K562 (cell line): ENCODE results near the gene AGPAT4. TPM values are rescaled to one million over a fixed set of nuclear protein-coding genes. Genes with fewer than 3 reads are reported as not detected.
A peak's percentile ranks its signal among the peaks of the same experiment; 100 is the strongest.

Source experiments
- ATAC-seq: fragments of 200-7000 bp; cut with Tn5 transposase; 3 replicates; pipeline ENCODE4 v1.9.1; 2020; ENCODE audit warnings: moderate library complexity
- BruUV-seq: library from RNA; stranded (reverse); fragments of 400-500 nt; replicated peaks from 2 replicates; lab custom pipeline; 2021; lab: Mats Ljungman, UMichigan
- CTCF ChIA-PET: fragments of 300-600 bp; formaldehyde crosslinking; extraction: SDS; loops from one replicate; lab custom pipeline; 2021; ENCODE audit warnings: low intra/inter-chr PET ratio; lab: Yijun Ruan, JAX
- POLR2A ChIA-PET: fragments of 300-600, 350-650 bp; sonication (Branson Sonifier 250); formaldehyde crosslinking; extraction: SDS; loops from one replicate; lab custom pipeline; 2021; ENCODE audit warnings: antibody characterized with exemption, inconsistent platforms; lab: Yijun Ruan, JAX
- DNase-seq, 4 experiments: peaks; one replicate each; pipeline versions ENCODE4 v3.0.0 to v3.0.0-alpha.2; 2011 to 2018; ENCODE audit warnings: low spot score in 3 of 4, mixed read lengths in 3 of 4; ENCODE audit errors: extremely low read depth in 1 of 4
- FAIRE-seq: peaks from 2 replicates; lab custom pipeline; 2011; peaks lifted over from hg19 to GRCh38; lab: Jason Lieb, UNC
- H2AFZ ChIP-seq: 2 replicates; pipeline ENCODE4 v1.6.0; 2011; ENCODE audit warnings: low read depth, low read length, control low read depth, inconsistent platforms
- H3K27ac ChIP-seq: fragments of 200-600 bp; 3 replicates; pipeline ENCODE4 v1.8.0; 2011; ENCODE audit warnings: low read depth, mild to moderate bottlenecking, control low read depth, inconsistent platforms, low read length, moderate library complexity, mixed read lengths; ENCODE audit errors: extremely low read depth
- H3K27me3 ChIP-seq, 2 experiments: fragments of 300-600 bp in 1 of 2; 2 replicates in 1 of 2; 3 replicates in 1 of 2; pipeline versions ENCODE4 v1.6.0 to v1.8.0; 2011; ENCODE audit warnings: inconsistent platforms in 2 of 2, low read length in 2 of 2, mild to moderate bottlenecking in 1 of 2, mixed read lengths in 1 of 2, moderate library complexity in 1 of 2; ENCODE audit not compliant: control insufficient read depth in 2 of 2, insufficient read depth in 2 of 2
- H3K36me3 ChIP-seq: fragments of 300-600 bp; 3 replicates; pipeline ENCODE4 v1.8.0; 2011; ENCODE audit warnings: mild to moderate bottlenecking, low read length, inconsistent platforms; ENCODE audit not compliant: control insufficient read depth, insufficient read depth
- H3K4me1 ChIP-seq, 2 experiments: fragments of 200-600 bp in 1 of 2; replicated peaks in 1 of 2; 2 replicates in 1 of 2; 3 replicates in 1 of 2; pipeline versions ENCODE4 v1.5.1 to v1.8.0; 2011; ENCODE audit warnings: inconsistent platforms in 2 of 2, low read length in 2 of 2, mild to moderate bottlenecking in 1 of 2, mixed read lengths in 1 of 2, moderate library complexity in 1 of 2; ENCODE audit not compliant: control insufficient read depth in 2 of 2, insufficient read depth in 2 of 2
- H3K4me2 ChIP-seq: 2 replicates; pipeline ENCODE4 v1.6.1; 2011; ENCODE audit warnings: low read length, control low read depth, inconsistent platforms, mixed read lengths; ENCODE audit not compliant: insufficient read depth
- H3K4me3 ChIP-seq: fragments of 200-600 bp; sonication (generic), shearing (Covaris generic); 2 replicates; pipeline ENCODE4 v1.5.1; 2016; ENCODE audit warnings: control low read depth, inconsistent platforms
- H3K79me2 ChIP-seq: fragments of 200-600 bp; 3 replicates; pipeline ENCODE4 v1.8.0; 2011; ENCODE audit warnings: low read length, inconsistent platforms; ENCODE audit not compliant: control insufficient read depth, insufficient read depth
- H3K9ac ChIP-seq, 2 experiments: 2 replicates each; pipeline versions ENCODE4 v1.6.0 to v1.6.1; 2011; ENCODE audit warnings: low read depth in 2 of 2, low read length in 2 of 2, control low read depth in 1 of 2, inconsistent platforms in 1 of 2, mild to moderate bottlenecking in 1 of 2, mixed read lengths in 1 of 2; ENCODE audit not compliant: insufficient read depth in 1 of 2
- H3K9me1 ChIP-seq: one replicate; pipeline ENCODE4 v1.6.0; 2011; ENCODE audit warnings: inconsistent platforms, mild to moderate bottlenecking, low read length, moderate library complexity; ENCODE audit not compliant: control insufficient read depth, insufficient read depth
- H3K9me3 ChIP-seq: replicated peaks from 2 replicates; pipeline ENCODE4 v1.5.1; 2011; ENCODE audit warnings: low read depth, low read length, inconsistent platforms; ENCODE audit not compliant: control insufficient read depth, insufficient read depth
- H4K20me1 ChIP-seq: replicated peaks from 2 replicates; pipeline ENCODE4 v1.6.1; 2011; ENCODE audit warnings: low read length, inconsistent platforms, mixed read lengths; ENCODE audit not compliant: control insufficient read depth, insufficient read depth
- ASH1L ChIP-seq: fragments of 450-650 bp; IDR thresholded peaks from 2 replicates; pipeline ENCODE4 v1.6.1; 2018; ENCODE audit warnings: borderline replicate concordance, mild to moderate bottlenecking, low read depth; ENCODE audit not compliant: partially characterized antibody
- CHAMP1 ChIP-seq: fragments of 450-650 bp; IDR thresholded peaks from 2 replicates; pipeline ENCODE4 v1.6.1; 2016; ENCODE audit warnings: mild to moderate bottlenecking
- FOXK2 ChIP-seq, 2 experiments: fragments of 450-650 bp; IDR thresholded peaks in 1 of 2; conservative IDR thresholded peaks in 1 of 2; 2 replicates each; pipeline ENCODE4 v1.6.1; 2016; ENCODE audit warnings: low read depth in 2 of 2, mild to moderate bottlenecking in 1 of 2
- HDAC1 ChIP-seq, 2 experiments: fragments of 450-650 bp; IDR thresholded peaks; 2 replicates each; pipeline ENCODE4 v1.6.1; 2016 to 2017; ENCODE audit warnings: inconsistent platforms in 1 of 2, mild to moderate bottlenecking in 1 of 2, moderate library complexity in 1 of 2
- HMGN3 ChIP-seq: IDR thresholded peaks from 2 replicates; pipeline ENCODE4 v1.6.1; 2011; ENCODE audit warnings: borderline replicate concordance, low read depth, mild to moderate bottlenecking, mixed read lengths, low read length; ENCODE audit not compliant: insufficient read length; ENCODE audit errors: extremely low read depth
- NFIC ChIP-seq: fragments of 450-650 bp; IDR thresholded peaks from 2 replicates; pipeline ENCODE4 v1.6.1; 2017; ENCODE audit warnings: mild to moderate bottlenecking, inconsistent platforms
- SIN3B ChIP-seq: fragments of 450-650 bp; IDR thresholded peaks from 2 replicates; pipeline ENCODE4 v1.6.1; 2017; ENCODE audit warnings: low read depth, mild to moderate bottlenecking, moderate library complexity
- TAF1 ChIP-seq: IDR thresholded peaks from 2 replicates; pipeline ENCODE4 v1.6.1; 2011; ENCODE audit warnings: mild to moderate bottlenecking, low read length, moderate library complexity; ENCODE audit not compliant: insufficient read depth, control insufficient read depth, severe bottlenecking; ENCODE audit errors: extremely low read depth
- ZNF398 ChIP-seq: fragments of 250-450 bp; sonication (Bioruptor Pico); IDR thresholded peaks from 2 replicates; pipeline ENCODE4 v1.8.0; 2021; ENCODE audit warnings: moderate library complexity, mild to moderate bottlenecking, inconsistent platforms
- ZNF436 ChIP-seq: fragments of 250-450, 450-650 bp; sonication (Bioruptor Pico); formaldehyde crosslinking; IDR thresholded peaks from 2 replicates; pipeline ENCODE4 v1.7.0; 2020; ENCODE audit warnings: mild to moderate bottlenecking
- WGBS: fragments of 100-300 bp; shearing (Covaris generic); methylation state at CpG from one replicate; pipeline ENCODE4 v1.1.6; 2016; ENCODE audit warnings: low coverage, mixed read lengths; ENCODE audit not compliant: insufficient coverage; ENCODE audit errors: missing lambda C conversion rate; 5-methylcytosine and 5-hydroxymethylcytosine counted together
- in situ Hi-C: fragments of 300-500 bp; cut with MboI; formaldehyde crosslinking; loops from 4 replicates; pipeline ENCODE4 v1.15.0; 2018; ENCODE audit warnings: inconsistent platforms, mixed read lengths
- intact Hi-C: fragments of 100-400 bp; cut with micrococcal nuclease; formaldehyde crosslinking; loops from 2 replicates; pipeline ENCODE4 v1.14.2; 2022
- polyA plus RNA-seq, 8 experiments: library from polyadenylated mRNA; depleted of rRNA in 4 of 8; stranded (reverse) in 5 of 8; unstranded in 3 of 8; fragments of >200 nt; fragmentation: Nextera tagmentation in 2 of 8; fragmentation: Illumina TruSeq in 1 of 8; extraction: Ambion mirVana in 2 of 8; extraction: Trizol in 1 of 8; gene quantifications; 2 replicates each; pipeline versions ENCODE4 v1.2.1 to v1.2.3, GENCODE V29; 2011 to 2014; ENCODE audit warnings: inconsistent platforms in 1 of 8, missing spikeins in 1 of 8
- total RNA-seq, 7 experiments: library from RNA; depleted of rRNA in 6 of 7; stranded (reverse); fragments of >200 nt in 6 of 7; fragmentation: Illumina TruSeq in 2 of 7; extraction: Trizol in 2 of 7; gene quantifications; 2 replicates each; pipeline versions ENCODE4 v1.2.1 to v1.2.3, GENCODE V29; 2011 to 2021; ENCODE audit warnings: low replicate concordance in 1 of 7
- TF ChIP-seq, protein P1 (sequence below): sonication (generic); IDR thresholded peaks from 2 replicates; pipeline ENCODE4 v1.6.1; 2016
- TF ChIP-seq, protein P2 (sequence below), 2 experiments: fragments of 450-650 bp; IDR thresholded peaks; 2 replicates each; pipeline ENCODE4 v1.6.1; 2016

AGPAT4 gene
- total and polyA plus RNA-seq, 9 of the 15 experiments (the other 6 are each of a cell fraction or from before 2014, with no cell fraction given) = 2.2 to 15.0 (median 5.7) TPM

- ChIA-PET CTCF (no interaction called here), POLR2A (interaction anchor here (0.5 to 1.6 kb wide), 4 partner anchors 8 to 406 kb away, joined by 3 to 7 read pairs (median 4); partner anchors contain the start of gene AGPAT4)
- H3K4me1 ChIP-seq = peaks cover 0 to 2% of the 10 kb centered on the region in 2 experiments; a peak in 1 of 5 replicates
- peak overlapping the region; percentile 93 for H3K4me2 ChIP-seq
- H3K9me3 ChIP-seq = no peaks in the 10 kb centered on the region
- WGBS = 12% methylated on average over 4 of the region's 6 CpGs
- H4K20me1 ChIP-seq = no peaks in the 10 kb centered on the region
- DNase-seq (peak in 1 of 4 experiments; percentile 47), FAIRE-seq (no peak), ATAC-seq (peak; percentile 84)
- H3K27me3 ChIP-seq = no peaks in the 10 kb centered on the region
- H3K79me2 ChIP-seq = peaks cover 27% of the 10 kb centered on the region; the same call in 2 of the 3 replicates
- BruUV-seq = no TSS peak
- no peaks in the 10 kb centered on the region for H3K9me1 ChIP-seq
- peak overlapping the region; percentile 77 for H3K27ac ChIP-seq
- H2AFZ ChIP-seq = peak overlapping the region; percentile 97
- H3K4me3 ChIP-seq = peak overlapping the region; percentile 56
- H3K36me3 ChIP-seq = peaks cover 13% of the 10 kb centered on the region; the same call in 2 of the 3 replicates
- intact Hi-C loops = loop anchor here (2.0 kb wide), 2 partner anchors 39 to 59 kb away; partner anchors contain the start of gene AGPAT4
- in situ Hi-C loops = no loop called here
- H3K9ac ChIP-seq = peak overlapping the region; percentile 88 to 91; a peak in 3 of 4 replicates
- peak; percentile 52 to 83; a peak in 3 of 4 replicates for TF ChIP-seq FOXK2 (conservative IDR thresholded peaks at IDR 0.05 in 1 of 2, IDR thresholded peaks at IDR 0.05 in 1 of 2; ENCODE audit: low read depth in 2 of 2)
- TF ChIP-seq HDAC1 (IDR thresholded peaks at IDR 0.05) = peak in 1 of 2 experiments; percentile 30; a peak in 1 of 4 replicates
- TF ChIP-seq, protein P1, sequence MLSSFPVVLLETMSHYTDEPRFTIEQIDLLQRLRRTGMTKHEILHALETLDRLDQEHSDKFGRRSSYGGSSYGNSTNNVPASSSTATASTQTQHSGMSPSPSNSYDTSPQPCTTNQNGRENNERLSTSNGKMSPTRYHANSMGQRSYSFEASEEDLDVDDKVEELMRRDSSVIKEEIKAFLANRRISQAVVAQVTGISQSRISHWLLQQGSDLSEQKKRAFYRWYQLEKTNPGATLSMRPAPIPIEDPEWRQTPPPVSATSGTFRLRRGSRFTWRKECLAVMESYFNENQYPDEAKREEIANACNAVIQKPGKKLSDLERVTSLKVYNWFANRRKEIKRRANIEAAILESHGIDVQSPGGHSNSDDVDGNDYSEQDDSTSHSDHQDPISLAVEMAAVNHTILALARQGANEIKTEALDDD = peak; percentile 29; the same call in 1 of the 2 replicates
- no peak; the same call in 1 of the 2 replicates for TF ChIP-seq CHAMP1
- no peak for TF ChIP-seq ZNF436 (CRISPR knock-in tag)
- TF ChIP-seq HMGN3 = no peak
- TF ChIP-seq, protein P2, sequence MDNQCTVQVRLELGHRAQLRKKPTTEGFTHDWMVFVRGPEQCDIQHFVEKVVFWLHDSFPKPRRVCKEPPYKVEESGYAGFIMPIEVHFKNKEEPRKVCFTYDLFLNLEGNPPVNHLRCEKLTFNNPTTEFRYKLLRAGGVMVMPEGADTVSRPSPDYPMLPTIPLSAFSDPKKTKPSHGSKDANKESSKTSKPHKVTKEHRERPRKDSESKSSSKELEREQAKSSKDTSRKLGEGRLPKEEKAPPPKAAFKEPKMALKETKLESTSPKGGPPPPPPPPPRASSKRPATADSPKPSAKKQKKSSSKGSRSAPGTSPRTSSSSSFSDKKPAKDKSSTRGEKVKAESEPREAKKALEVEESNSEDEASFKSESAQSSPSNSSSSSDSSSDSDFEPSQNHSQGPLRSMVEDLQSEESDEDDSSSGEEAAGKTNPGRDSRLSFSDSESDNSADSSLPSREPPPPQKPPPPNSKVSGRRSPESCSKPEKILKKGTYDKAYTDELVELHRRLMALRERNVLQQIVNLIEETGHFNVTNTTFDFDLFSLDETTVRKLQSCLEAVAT (IDR thresholded peaks at IDR 0.05) = peak; percentile 69 to 77; a peak in 3 of 4 replicates
- TF ChIP-seq TAF1 = peak; percentile 37
- TF ChIP-seq ASH1L = peak; percentile 35
- no peak for TF ChIP-seq SIN3B
- TF ChIP-seq ZNF398 = no peak
- peak; percentile 7; the same call in 1 of the 2 replicates for TF ChIP-seq NFIC
Observed at GRCh38 chr6:161313940-161314509, 40.2 kb upstream of the AGPAT4 start.
